Measurements from ENCODE around the gene CHAC2.

DNA sequence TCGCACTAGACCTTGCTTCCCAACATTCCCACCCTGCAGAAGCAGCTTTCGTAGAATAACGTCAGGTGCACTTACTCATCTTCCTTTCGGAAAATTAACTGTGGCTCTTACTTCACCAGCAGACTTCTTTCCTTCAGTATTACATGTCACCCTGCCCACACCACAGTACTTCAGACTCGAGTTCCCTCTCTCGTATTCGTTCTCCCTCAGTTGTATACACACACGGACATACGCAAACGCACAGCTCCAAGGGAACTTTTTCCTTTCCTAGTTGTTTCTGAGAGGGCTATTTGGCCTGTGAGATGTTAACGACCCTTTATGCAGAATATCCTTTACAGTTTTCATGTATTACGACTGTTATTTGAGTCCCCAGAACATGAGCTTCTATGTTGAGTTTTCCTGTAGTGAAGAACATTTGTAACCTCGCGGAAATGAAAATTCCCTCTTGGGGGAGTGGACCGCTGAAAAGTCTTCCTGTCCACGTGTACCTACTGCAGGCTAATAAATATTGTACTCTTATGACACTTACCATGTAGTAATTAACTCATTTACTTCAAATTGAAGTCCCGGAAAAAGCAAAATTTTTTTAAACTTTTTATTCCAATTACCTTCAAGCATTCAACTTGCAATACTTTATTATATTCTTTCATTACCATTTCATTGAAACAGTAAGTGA, 20.1 kb downstream of the CHAC2 start:
- TF ChIP-seq, protein P1, sequence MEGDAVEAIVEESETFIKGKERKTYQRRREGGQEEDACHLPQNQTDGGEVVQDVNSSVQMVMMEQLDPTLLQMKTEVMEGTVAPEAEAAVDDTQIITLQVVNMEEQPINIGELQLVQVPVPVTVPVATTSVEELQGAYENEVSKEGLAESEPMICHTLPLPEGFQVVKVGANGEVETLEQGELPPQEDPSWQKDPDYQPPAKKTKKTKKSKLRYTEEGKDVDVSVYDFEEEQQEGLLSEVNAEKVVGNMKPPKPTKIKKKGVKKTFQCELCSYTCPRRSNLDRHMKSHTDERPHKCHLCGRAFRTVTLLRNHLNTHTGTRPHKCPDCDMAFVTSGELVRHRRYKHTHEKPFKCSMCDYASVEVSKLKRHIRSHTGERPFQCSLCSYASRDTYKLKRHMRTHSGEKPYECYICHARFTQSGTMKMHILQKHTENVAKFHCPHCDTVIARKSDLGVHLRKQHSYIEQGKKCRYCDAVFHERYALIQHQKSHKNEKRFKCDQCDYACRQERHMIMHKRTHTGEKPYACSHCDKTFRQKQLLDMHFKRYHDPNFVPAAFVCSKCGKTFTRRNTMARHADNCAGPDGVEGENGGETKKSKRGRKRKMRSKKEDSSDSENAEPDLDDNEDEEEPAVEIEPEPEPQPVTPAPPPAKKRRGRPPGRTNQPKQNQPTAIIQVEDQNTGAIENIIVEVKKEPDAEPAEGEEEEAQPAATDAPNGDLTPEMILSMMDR (conservative IDR thresholded peaks at IDR 0.05; ENCODE audit: low read depth, low read length): no peak
- TF ChIP-seq POLR2A (IDR thresholded peaks at IDR 0.05; ENCODE audit: low read depth, low read length): no peak

Data from IMR-90 (cell line).